Measurements from ENCODE around the gene TMPRSS6.

Gene TMPRSS6

DNA sequence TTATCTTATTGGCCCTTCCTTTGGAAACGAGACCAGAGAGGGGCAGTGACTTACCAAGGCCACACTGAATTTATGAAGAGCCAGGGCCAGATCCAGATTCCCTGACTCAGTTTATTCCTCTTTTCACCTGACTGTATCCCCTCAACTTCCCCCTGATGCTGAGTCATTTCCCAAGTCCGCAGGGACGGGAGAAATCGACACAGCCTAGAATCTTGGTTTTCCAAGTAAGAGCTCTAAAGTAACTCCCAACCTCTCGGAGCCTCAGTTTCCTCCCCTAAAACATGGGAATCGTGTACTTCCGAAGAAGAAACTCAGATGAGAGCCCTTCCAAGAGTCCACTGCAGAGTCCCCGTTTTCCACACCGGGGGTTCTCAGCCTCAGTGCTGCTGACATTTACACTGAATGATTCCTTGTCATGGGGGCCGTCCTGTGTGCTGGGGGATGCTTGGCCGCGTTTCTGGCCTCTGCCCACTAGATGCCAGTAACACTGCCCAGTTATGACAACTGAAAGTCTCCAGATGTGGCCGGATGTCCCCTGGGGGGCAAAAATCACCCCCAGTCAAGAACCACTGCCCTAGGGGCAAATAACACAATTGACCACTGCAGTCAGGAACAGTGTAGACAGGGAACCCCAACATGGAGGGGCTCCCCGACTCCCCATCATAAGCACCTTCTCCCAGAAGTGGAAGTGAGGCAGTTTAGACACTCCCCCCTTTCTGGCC is 78.8 kb downstream of the TMPRSS6 start:
- no peak for DNase-seq (ENCODE audit: low read depth in 2 of 2)

DNA sequence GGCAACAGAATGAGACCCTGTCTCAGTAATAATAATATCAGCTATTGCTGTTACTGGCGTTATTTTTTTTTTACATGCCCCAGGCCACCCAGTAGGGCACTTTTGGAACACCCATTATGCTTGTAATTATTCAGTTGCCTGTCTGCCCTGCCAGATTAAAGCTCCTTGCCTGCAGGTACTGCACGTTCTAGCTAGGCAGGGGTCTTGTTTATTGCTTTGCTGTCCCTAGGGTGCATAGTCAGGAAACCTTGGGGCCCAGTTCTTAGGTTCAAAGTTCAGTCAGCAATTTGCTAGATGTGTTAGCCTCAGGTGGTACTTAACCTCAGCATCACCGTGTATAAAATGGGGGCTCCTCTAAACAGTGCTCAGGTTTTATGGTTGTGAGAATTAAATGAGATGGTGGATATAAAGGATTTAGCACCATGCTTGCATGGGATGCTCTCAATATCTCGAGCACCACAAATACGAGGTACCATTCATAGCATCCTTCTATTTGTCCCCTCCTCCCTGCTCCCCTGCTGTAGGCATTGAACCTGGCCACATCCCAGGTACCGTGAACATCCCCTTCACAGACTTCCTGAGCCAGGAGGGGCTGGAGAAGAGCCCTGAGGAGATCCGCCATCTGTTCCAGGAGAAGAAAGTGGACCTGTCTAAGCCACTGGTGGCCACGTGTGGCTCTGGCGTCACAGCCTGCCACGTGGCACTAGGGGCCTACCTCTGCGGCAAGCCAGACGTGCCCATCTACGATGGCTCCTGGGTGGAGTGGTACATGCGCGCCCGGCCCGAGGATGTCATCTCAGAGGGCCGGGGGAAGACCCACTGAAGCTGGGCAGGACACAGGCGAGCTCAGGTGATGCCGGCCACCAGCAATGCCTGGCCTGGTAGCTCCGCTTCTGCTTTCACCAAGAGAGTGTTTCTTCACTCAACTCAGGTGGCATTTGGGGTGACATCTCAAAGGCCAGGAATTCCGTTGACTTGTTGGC is 80.5 kb downstream of the TMPRSS6 start:
- DNase-seq (ENCODE audit: low read depth in 2 of 2), result no peak

DNA sequence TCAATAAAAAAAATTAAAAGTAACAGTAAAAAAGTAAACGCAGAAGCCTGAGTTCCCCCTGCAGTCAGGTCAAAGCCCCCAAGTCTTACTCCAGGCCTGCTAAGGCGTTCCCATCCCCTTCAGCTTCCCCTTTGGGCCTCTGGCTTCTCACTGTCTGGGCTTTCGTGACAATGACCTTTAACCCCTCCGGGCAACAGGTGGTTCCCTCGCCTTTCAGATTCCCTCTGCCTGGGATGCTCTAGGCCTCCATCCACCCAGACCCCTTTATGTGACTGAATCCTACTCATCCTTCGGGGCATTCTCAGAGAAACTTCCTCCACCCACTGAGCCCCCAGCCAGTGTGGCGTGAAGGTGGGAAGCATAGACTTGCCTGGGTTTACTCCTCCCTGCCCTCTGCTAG is 82.0 kb downstream of the TMPRSS6 start:
- no peak for DNase-seq (ENCODE audit: low read depth in 2 of 2)

DNA sequence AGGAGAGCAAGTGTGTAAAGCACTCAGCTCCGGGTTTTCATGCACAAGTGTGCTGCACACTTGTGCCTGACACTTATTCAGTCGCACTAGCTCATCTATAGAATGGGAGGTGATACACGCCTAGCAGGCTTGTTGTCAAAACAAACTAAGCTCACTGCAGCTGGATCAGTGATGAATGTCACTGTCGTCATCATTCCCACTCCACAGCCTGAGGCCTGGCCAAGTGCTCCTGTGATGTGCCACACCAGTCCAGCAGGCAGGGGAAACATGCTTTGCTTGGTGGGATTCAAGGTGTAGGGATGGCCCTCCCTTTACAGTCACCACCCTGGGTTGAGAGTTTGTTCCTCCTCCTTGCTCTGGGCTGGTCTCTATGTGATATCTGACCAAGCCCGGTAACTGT is 83.2 kb downstream of the TMPRSS6 start:
- no peak for DNase-seq (ENCODE audit: low read depth in 2 of 2)

DNA sequence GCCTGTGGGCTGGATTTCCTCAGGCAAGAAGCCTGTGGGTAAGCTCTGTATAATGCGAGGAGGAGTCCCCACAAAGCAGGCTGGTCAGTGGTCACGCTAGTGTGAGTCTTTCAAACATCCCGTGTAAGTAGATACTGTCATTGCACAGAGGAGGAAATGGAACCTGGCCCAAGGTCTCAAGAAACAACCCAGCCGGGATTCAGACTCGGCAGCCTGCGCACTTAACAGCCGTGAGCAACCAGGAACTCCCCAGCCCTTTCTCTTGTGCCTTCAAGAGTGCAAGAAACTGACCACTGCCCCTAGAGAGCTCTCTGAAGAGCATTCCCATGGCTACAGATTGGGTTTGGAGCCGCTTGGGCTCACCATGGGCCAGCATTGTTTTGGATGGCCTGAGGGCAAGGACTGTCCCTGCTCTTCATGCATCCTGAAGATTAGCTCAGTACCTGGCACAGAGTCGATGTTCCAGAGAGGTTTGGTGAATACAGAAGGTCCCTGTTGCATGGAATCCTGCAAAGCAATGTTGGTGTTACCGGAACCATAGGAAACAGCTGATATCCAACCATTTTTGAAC is 83.9 kb downstream of the TMPRSS6 start:
- DNase-seq (ENCODE audit: low read depth in 2 of 2), result no peak

DNA sequence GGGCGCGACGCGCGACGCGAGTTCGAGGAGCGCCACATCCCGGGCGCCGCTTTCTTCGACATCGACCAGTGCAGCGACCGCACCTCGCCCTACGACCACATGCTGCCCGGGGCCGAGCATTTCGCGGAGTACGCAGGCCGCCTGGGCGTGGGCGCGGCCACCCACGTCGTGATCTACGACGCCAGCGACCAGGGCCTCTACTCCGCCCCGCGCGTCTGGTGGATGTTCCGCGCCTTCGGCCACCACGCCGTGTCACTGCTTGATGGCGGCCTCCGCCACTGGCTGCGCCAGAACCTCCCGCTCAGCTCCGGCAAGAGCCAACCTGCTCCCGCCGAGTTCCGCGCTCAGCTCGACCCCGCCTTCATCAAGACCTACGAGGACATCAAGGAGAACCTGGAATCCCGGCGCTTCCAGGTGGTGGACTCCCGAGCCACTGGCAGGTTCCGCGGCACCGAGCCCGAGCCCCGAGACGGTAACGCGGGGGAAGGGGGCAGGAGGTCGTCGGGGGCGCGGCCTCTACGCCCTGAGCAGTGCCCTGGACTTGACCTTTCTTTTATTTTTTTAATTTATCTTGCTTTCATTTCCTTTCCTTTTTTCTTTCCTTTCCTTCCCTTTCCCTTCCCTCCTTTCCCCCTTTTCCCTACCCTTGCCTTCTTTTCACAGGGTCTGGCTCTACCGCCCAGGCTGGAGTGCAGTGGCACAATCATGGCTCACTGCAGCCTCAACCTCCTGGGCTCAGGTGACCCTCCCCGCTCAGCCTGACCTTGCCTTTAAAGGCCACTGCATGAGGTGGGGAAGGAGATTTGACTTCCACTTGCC is 85.0 kb downstream of the TMPRSS6 start:
- DNase-seq (ENCODE audit: low read depth in 2 of 2), result no peak

DNA sequence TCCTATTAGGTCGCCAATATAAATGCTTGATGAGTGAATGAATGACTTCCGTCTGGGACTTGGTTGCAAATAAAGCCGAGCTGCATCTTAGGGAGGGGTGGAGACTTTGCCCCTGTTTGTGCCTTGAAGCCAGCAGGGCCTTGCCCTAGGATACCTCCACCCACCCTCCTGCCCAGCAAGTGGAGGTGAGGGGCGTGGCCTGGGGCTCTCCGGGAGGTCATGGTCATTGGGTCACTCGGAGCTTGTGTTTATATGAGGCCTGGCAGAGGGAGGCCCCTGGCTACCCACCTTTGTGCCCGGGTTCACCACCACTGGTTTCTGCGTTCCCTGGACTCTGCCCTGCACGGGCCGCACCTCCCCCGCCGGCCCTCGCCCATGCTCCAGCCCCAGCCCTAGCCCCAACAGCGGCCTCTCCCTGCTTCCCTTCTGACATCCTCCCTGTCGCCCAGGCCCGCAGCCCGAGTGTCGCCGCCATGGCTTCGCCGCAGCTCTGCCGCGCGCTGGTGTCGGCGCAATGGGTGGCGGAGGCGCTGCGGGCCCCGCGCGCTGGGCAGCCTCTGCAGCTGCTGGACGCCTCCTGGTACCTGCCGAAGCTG is 85.7 kb downstream of the TMPRSS6 start:
- DNase-seq (ENCODE audit: low read depth in 2 of 2), result no peak

DNA sequence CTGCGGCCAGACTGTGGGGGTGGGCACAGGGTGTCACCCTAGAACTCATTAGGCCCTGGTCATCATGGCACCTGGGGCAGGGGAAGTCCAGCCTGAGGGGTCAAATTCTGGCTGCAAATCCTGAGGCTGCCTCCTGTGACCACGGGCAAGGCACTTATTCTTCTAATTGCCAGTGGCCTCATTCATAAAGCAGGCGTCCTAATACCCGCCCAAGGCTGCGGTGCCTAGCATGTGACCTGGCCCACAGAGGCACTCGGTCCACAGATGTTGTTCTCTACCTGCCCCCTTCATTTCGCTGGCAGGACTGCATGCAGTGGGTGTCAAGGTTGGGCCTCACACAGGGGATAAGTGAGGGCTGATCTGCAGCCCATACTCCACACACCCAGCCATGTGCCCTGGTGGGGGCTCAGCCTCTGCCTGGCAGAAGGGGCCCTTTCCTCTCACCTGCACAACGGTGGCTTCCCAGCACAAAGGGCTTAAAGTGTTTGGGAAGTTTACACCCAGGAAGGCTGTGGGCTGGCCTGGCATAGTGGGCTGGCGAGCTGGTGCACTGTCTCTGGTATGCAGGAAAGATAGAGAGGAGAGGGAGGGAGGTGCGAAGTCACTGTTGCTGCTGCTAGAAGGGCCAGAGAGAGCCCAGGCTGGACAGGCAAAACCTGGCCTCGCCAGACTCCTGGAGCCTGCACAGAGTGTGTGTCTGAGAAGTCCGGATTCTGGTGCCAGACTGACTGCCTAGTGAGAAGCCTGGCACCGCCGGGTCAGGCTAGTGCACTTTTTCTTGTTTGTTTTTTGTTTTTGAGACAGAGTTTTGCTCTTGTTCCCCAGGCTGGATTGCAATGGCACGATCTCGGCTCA is 86.8 kb downstream of the TMPRSS6 start:
- no peak for DNase-seq (ENCODE audit: low read depth in 2 of 2)

DNA sequence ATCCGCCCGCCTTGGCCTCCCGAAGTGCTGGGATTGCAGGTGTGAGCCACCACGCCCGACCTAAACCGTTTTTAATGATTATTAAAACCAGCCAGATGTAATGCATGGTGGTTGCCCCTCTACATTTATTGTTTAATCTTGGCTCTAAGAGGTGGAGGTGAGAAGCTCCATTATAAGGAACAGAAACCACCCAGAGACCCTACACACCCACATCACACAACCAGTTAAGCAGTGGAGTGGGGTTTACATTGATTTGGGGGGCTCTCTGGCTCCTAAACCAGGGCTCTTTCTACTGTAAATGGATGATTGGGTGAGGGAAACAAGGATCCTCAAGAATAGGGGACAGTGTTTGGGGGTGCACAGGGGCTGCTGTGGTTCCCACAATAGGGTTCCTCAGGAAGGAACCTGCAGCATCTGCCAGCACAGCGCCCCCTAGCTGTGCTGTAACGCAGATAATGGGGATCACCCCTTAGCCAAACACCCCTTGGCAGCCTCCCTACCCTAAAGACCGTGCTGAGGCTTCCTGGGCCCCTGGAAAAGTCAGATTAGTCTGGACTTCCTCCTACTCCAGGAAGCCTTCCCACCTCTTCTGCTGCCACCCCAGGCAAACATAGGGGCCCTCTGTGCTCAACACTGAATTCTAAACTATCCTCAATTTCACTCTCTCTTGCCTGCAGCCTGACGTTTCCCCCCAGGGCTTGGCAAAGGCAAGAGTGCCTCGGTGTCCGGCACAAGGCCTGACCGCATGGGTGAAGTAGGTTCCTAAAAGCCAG is 87.6 kb downstream of the TMPRSS6 start:
- DNase-seq (ENCODE audit: low read depth in 2 of 2), result peak; percentile 30 to 42

DNA sequence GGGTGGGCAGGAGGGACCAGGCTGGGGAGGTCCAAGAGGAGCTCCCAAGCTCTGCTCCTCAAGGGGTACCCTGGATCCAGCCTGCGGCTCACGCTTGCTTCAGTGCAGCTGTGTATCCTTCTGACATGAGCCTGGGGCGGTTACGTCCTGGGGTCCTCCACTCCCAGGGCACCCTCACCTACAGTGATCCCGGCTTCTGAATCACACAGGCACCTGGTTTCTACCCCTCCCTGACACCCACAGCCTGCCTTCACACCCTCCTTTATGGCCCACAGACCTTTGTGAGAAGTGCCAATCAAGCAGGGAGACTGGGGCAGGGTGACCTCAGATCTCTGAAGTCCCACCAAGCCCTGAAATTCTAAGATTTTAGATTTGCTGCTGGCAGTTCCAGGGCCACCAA is 88.5 kb downstream of the TMPRSS6 start:
- no peak for DNase-seq (ENCODE audit: low read depth in 2 of 2)

DNA sequence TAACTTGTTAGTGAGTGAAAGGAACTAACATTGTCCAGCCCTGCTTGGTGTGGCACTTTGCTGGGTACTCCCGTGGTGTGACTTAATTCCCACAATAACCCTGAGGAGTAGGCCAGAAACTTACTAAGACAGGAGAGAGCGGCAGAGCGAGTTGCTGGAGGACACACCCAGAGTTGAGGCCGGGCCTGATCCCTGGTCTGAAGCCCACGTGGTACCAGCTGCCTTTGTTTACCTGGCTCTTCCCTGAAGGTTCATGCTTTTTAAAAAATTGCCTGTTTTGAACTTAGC is 89.4 kb downstream of the TMPRSS6 start:
- DNase-seq (ENCODE audit: low read depth in 2 of 2), result no peak

DNA sequence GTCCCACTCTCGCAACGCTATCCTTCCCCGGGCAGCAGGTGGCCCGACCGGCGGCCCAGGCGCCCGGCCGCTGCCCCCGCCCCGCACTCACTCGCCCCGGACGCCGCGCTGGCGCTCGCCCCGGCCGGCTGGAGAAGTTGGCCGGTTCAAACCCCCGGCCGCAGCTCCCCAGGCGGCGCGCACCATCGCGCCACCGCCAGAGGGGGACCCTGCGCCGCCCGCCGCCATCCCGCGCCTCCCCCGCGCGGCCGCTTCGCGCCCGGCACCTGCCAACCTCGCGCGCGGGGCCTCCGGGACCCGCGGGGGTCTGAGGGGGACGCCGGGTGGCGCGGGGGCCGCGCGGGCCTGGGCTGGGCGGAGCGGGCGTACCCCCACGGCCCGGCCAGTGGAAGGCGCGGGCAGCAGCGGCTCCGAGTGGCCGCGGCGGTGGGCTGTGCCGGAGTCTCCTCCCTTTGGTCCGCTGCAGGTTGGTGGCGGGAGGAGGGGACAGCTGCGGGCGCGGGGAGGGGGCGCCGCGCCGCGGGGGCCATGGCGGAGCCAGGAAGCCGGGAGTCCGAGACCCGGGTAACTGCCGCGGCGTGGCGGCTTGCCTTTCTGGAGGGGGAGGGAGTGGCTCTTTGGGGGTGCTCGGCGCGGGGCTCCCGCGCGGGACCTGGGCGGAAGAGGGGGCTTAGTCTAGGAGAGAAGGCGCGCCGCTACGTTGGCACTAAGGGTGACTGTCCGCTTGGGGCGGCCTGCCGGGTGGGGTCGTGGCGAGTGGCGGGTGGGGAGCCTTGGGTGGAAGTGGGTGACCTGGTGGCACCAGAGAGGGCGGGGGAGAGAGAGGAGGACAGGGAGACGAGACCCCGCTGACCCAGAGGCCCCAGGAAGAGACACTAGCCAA is 90.0 kb downstream of the TMPRSS6 start, which contains the start of the genes MPST and TST:
Gene MPST (plus strand): TSS at position 434 of the 883 bp plus-strand sequence. CDS start 95 bp downstream, at position 529.
Gene TST (minus strand): TSS at position 139 of the 883 bp plus-strand sequence. CDS start 715 bp downstream, outside the sequence.
- DNase-seq (ENCODE audit: low read depth in 2 of 2), result peak in 1 of 2 donors; percentile 12

DNA sequence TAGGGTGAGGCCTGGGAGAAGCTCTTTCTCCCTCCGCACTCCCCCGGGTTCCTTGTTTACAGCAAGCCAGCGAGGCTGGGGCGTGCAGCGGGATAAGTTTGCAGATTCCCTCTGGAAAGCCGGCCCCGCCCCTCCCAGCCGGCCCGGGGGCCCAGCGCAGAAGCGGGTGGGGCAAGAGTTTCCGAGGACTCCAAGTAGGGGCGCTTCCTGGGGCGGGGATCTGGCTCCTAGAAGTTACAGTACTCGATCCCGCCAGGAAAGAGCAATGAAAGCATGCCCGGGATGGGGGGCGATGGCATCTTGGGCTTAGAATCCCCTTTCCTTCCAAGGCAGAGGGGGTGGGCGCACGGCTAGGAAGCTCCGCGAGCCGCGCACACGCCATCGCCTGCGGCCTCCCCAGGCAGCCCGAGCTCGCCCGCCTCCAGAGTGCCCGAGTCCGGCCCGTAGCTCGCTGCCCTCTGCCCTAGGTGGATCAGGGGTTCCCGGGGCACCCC is 90.7 kb downstream of the TMPRSS6 start:
- DNase-seq (ENCODE audit: low read depth in 2 of 2), result no peak

DNA sequence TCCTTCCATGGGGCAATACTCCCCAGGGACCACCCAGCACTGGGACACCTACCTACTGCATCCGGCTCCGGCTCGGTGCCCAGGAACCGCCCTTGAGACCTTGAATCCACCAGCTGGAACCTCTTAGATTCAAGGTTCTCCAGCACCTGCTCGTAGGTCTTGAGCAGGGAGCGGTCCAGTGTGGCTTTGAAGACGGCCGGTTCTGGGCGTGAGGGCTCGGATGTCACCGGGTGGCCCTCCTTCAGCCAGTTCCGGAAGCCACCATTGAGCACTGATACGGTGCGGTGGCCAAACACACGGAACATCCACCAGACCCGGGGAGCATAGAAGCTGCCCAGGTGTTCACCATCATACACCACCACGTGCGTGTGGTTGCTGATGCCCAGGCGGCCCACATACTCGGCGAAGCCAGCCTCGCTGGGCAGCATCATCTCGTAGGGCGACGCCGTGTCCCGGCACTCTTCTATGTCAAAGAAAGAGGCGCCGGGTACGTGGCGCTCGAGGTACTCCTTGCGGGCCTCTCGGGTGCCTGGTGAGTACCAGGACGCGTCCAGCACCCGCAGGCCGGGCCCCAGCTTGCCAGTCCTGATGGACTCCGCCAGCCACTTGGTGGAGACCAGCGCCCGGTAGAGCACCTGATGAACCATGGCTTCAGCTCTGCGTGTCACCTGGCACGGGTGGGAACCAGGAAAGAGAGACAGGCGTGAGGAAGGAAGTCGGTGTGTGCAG is 91.3 kb downstream of the TMPRSS6 start:
- no peak for DNase-seq (ENCODE audit: low read depth in 2 of 2)

DNA sequence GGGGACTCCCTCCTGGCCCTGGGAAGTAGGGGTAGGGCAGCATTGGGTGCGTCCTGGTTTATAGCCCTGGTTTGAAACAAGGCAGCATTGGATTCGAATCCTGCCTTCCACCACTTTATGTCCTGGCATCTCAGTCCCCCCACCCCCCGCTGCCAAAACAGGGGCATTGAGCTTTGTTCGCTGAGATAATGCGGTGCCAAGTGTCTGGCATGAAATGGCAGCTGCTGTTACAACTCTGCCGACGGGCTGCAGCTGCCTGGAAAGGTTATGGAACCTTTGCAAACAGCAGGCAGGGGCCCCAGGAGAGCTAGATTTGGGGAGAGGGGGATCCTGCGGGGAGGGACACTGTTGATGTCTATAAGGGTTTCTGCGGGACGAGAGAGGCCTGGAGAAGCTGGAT is 92.2 kb downstream of the TMPRSS6 start:
- no peak for DNase-seq (ENCODE audit: low read depth in 2 of 2)

DNA sequence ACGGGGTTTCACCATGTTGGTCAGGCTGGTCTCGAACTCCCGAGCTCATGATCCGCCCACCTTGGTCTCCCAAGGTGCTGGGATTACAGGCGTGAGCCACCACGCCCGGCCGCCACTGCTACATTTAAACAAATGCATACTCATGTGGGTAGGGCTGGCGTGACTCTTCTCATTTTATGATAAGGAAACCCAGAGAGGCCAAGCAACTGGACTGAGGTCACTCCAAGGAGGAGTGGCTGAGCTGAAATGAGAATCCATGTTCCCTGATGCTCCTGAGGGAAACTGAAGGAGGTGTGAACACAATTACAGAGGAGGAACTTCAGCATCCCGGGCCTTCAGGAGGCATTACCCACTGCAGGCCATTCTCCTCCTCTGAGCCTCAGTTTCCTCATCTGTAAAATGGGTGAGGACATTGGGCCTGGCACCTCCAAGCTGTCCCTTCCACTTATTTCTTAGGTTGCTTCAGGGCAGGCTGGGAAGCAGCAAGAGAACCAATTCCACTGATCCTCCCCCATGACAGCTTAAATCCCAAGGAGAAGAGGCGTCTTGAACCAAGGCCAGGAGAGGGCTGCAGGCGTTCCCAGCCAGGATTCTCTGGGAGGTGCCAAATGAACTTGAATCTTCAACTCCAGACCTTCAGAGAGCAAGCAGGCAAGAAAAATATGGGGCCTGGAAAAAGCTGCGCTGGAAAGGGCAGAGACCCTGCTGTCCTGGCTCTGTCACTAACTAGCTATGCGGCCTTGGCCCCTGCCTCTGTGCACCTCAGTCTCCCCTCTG is 93.2 kb downstream of the TMPRSS6 start:
- no peak for DNase-seq (ENCODE audit: low read depth in 2 of 2)

DNA sequence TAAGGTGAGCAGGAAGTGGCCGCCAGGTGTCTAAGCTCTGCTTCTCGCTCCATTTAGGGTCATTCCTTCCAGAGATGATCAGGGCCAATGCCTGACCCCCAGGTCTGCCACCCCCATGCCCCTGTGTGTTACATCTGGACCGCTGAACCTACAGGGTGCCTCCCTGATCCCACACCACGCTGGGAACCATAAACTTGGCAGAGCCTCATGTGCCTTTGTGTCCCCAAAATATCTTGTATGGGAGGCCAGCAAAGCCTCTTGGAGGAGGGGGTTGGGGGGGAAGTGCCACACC is 94.0 kb downstream of the TMPRSS6 start:
- DNase-seq (ENCODE audit: low read depth in 2 of 2), result no peak
